NCI-H460 (cell line): ENCODE measurements around the gene SPRR4. TPM values are rescaled to one million over a fixed set of nuclear protein-coding genes. Genes with fewer than 3 reads are reported as not detected.
A peak's percentile ranks its signal among the peaks of the same experiment; 100 is the strongest.

Experiments used
- DNase-seq: peaks from one replicate; pipeline ENCODE4 v3.0.0-alpha.2; 2016; ENCODE audit warnings: low read depth; ENCODE audit errors: extremely low read depth
- polyA plus RNA-seq: library from polyadenylated mRNA; depleted of rRNA; stranded (reverse); fragments of >200 nt; gene quantifications from 2 replicates; pipeline ENCODE4 v1.2.3, GENCODE V29; 2014; cell fraction: nucleus; rRNA removed
- total RNA-seq: library from RNA; depleted of rRNA; stranded (reverse); fragments of >200 nt; shearing (Covaris generic); gene quantifications from 2 replicates; pipeline ENCODE4 v1.2.3, GENCODE V29; 2014; rRNA removed

SPRR4 gene
- not detected in 2 replicates for total RNA-seq
- polyA plus RNA-seq, result not detected in 2 replicates

GRCh38 chr1:152970495-152970894, at the start of gene SPRR4:
Gene SPRR4, plus strand, starts transcription at chr1:152970648. Its CDS starts 1,243 bp downstream, at chr1:152971891.
- DNase-seq, result no peak

- no peak for DNase-seq
Measured at GRCh38 chr1:152924191-152924590, 46.3 kb upstream of the SPRR4 start.

GRCh38 chr1:152926091-152926490, 44.4 kb upstream of the SPRR4 start:
- DNase-seq, result peak; percentile 13

GRCh38 chr1:152928671-152929070, 41.8 kb upstream of the SPRR4 start:
- no peak for DNase-seq

GRCh38 chr1:152932170-152932811, 38.2 kb upstream of the SPRR4 start:
- no peak for DNase-seq

GRCh38 chr1:152933196-152933595, 37.3 kb upstream of the SPRR4 start:
- no peak for DNase-seq

GRCh38 chr1:152940614-152941013, 29.8 kb upstream of the SPRR4 start:
- no peak for DNase-seq

GRCh38 chr1:152941037-152941711, 29.3 kb upstream of the SPRR4 start:
- no peak for DNase-seq

- DNase-seq, result no peak
Measured at GRCh38 chr1:152942161-152942560, 28.3 kb upstream of the SPRR4 start.

GRCh38 chr1:152946248-152946647, 24.2 kb upstream of the SPRR4 start:
- DNase-seq, result no peak

GRCh38 chr1:152946651-152947256, 23.7 kb upstream of the SPRR4 start, which contains the start of gene SPRR5:
Gene SPRR5, plus strand, starts transcription at chr1:152947206. Its CDS starts 1,349 bp downstream, at chr1:152948555.
- DNase-seq, result no peak

- no peak for DNase-seq
Measured at GRCh38 chr1:152951711-152952110, 18.7 kb upstream of the SPRR4 start.

GRCh38 chr1:152953761-152954160, 16.7 kb upstream of the SPRR4 start:
- DNase-seq, result no peak

- DNase-seq, result no peak
Measured at GRCh38 chr1:152954436-152954835, 16.0 kb upstream of the SPRR4 start.

GRCh38 chr1:152957561-152957960, 12.9 kb upstream of the SPRR4 start:
- DNase-seq, result no peak

- DNase-seq, result no peak
Measured at GRCh38 chr1:152959273-152959672, 11.2 kb upstream of the SPRR4 start.

GRCh38 chr1:152959801-152960451, 10.5 kb upstream of the SPRR4 start:
- DNase-seq, result no peak

GRCh38 chr1:152960452-152961044, 9.9 kb upstream of the SPRR4 start:
- DNase-seq, result no peak

GRCh38 chr1:152961226-152961891, 9.1 kb upstream of the SPRR4 start:
- DNase-seq, result no peak

- DNase-seq, result no peak
Measured at GRCh38 chr1:152962876-152963415, 7.5 kb upstream of the SPRR4 start.
